Adrenal gland (tissue), 12 donors: ENCODE results near the gene ITGA6. TPM values are rescaled to one million over a fixed set of nuclear protein-coding genes. Genes with fewer than 3 reads are reported as not detected.

Source experiments
- DNase-seq, 7 donors: peaks; one replicate each; pipeline ENCODE4 v3.0.0-alpha.2; 2019 to 2020
- H3K27ac ChIP-seq, 5 donors: fragments of 200-600 bp; sonication (generic) in 4 of 5; 1 replicate in 3 of 5; 2 replicates in 2 of 5; pipeline versions ENCODE4 v1.5.1 to v1.8.0; 2016 to 2020; ENCODE audit warnings: mild to moderate bottlenecking in 1 of 5
- H3K27me3 ChIP-seq: fragments of 200-600 bp; 2 replicates; pipeline ENCODE4 v1.8.0; 2021
- H3K36me3 ChIP-seq, 2 donors: fragments of 200-600 bp; replicated peaks in 1 of 2; 1 replicate in 1 of 2; 2 replicates in 1 of 2; pipeline versions ENCODE4 v1.5.1 to v1.8.0; 2018 to 2022
- H3K4me1 ChIP-seq, 2 donors: fragments of 200-600 bp; replicated peaks in 1 of 2; 1 replicate in 1 of 2; 2 replicates in 1 of 2; pipeline versions ENCODE4 v1.5.1 to v1.8.0; 2018 to 2021
- H3K4me3 ChIP-seq, 4 donors: fragments of 200-600 bp; sonication (generic) in 3 of 4; one replicate each; pipeline ENCODE4 v1.5.1; 2016 to 2018
- H3K9me3 ChIP-seq, 3 donors: fragments of 200-600 bp; sonication (generic) in 1 of 3; replicated peaks in 1 of 3; 1 replicate in 2 of 3; 2 replicates in 1 of 3; pipeline versions ENCODE4 v1.5.1 to v1.8.0; 2016 to 2021
- CTCF ChIP-seq, 6 experiments: fragments of 450-650 bp in 4 of 6; fragments of 200-600 bp in 2 of 6; sonication (generic) in 1 of 6; IDR thresholded peaks; 1 replicate in 5 of 6; 2 replicates in 1 of 6; pipeline versions ENCODE4 v1.5.1 to v1.8.0; 2016 to 2021; ENCODE audit warnings: antibody characterized with exemption in 6 of 6, mild to moderate bottlenecking in 2 of 6, moderate library complexity in 1 of 6
- POLR2A ChIP-seq, 2 donors: fragments of 450-650 bp; IDR thresholded peaks; one replicate each; pipeline ENCODE4 v1.6.1; 2017; ENCODE audit warnings: antibody characterized with exemption in 2 of 2, mild to moderate bottlenecking in 2 of 2, moderate library complexity in 1 of 2
- WGBS, 4 donors: extraction: QIAGEN DNeasy Blood & Tissue Kit in 2 of 4; methylation state at CpG; one replicate each; pipeline versions ENCODE4 v1.1.5 to v1.1.7; 2013 to 2017; 5-methylcytosine and 5-hydroxymethylcytosine counted together
- intact Hi-C, 2 donors: fragments of 100-400 bp; cut with DNase I; formaldehyde crosslinking; loops; one replicate each; pipeline versions ENCODE4 v1.14.1 to v1.15.0; 2022 to 2023
- polyA plus RNA-seq, 3 donors: library from polyadenylated mRNA; stranded (reverse); fragments of 200-250 nt in 2 of 3; fragments of 350-450 nt in 1 of 3; fragmentation: Illumina TruSeq in 1 of 3; extraction: RNeasy Lipid Tissue Mini Kit (QIAGEN cat#74804) in 1 of 3; gene quantifications; one replicate each; pipeline ENCODE4 v1.2.3, GENCODE V29; 2013 to 2014
- total RNA-seq, 9 donors: library from RNA; depleted of rRNA in 4 of 9; stranded (reverse); fragments of >200 nt in 4 of 9; fragments of 120-200 nt in 1 of 9; fragmentation: NEBNext Ultra II Directional in 1 of 9; extraction: Animal tissue kit (Norgen Biotek cat#: 25700) in 1 of 9; gene quantifications; one replicate each; pipeline versions ENCODE4 v1.1.0 to v1.2.4, GENCODE V29; 2013 to 2023
- donor health status: healthy with polysubstance abuse.
- donor health status: Bipolar disorder and iron deficiency.
- donor health status: DM: yes; HTN: yes; CAD: no.
- donor health status: DM: no; HTN: no; CAD: no.
- donor health status: DM: no; HTN: no; CAD: no.
- donor health status: DM: yes; HTN: yes; CAD: no.

Gene ITGA6
- total and polyA plus RNA-seq, 12 donors = 5.1 to 20.3 (median 10.0) TPM

- Histone ChIP-seq H3K4me1 (peaks cover 0 to 12% of the 10 kb centered on the region in 2 donors), H3K4me3 (no peak overlapping the region), H3K36me3 (no peaks in the 10 kb centered on the region), H3K27ac (no peak overlapping the region), H3K9me3 (no peaks in the 10 kb centered on the region), H3K27me3 (no peaks in the 10 kb centered on the region)
- no peak for DNase-seq
- TF ChIP-seq CTCF (IDR thresholded peaks at IDR 0.05) = no peak
- TF ChIP-seq POLR2A (IDR thresholded peaks at IDR 0.05) = no peak
- 79 to 91% (median 85%) methylated on average over 7 of the region's 7 CpGs for WGBS, 4 donors
- intact Hi-C loops = no loop called here
Observed at GRCh38 chr2:172481507-172482262, 54.3 kb downstream of the ITGA6 start.

GRCh38 chr2:172484253-172484652 lies 56.9 kb downstream of the ITGA6 start:
- peak in 1 of 7 donors; percentile 13 for DNase-seq
- no peak for TF ChIP-seq POLR2A (IDR thresholded peaks at IDR 0.05)
- TF ChIP-seq CTCF (IDR thresholded peaks at IDR 0.05) = peak; percentile 10 to 51 (median 35)
- Histone ChIP-seq H3K36me3 (peaks cover 0 to 11% of the 10 kb centered on the region in 2 donors), H3K27ac (no peak overlapping the region), H3K9me3 (no peaks in the 10 kb centered on the region), H3K4me1 (peaks cover 0 to 12% of the 10 kb centered on the region in 2 donors), H3K4me3 (no peak overlapping the region), H3K27me3 (no peaks in the 10 kb centered on the region)
- WGBS, 4 donors = 33 to 42% (median 36%) methylated on average over 4 of the region's 4 CpGs
- intact Hi-C loops = no loop called here

- intact Hi-C loops = no loop called here
- H3K9me3 ChIP-seq = no peaks in the 10 kb centered on the region
- peaks cover 0 to 12% of the 10 kb centered on the region in 2 donors for H3K4me1 ChIP-seq
- H3K4me3 ChIP-seq = no peak overlapping the region
- 64 to 81% (median 79%) methylated on average over 2 of the region's 2 CpGs for WGBS, 4 donors
- H3K27ac ChIP-seq = no peak overlapping the region
- H3K27me3 ChIP-seq = no peaks in the 10 kb centered on the region
- peaks cover 0 to 11% of the 10 kb centered on the region in 2 donors for H3K36me3 ChIP-seq
- TF ChIP-seq CTCF (IDR thresholded peaks at IDR 0.05) (no peak), POLR2A (IDR thresholded peaks at IDR 0.05) (no peak)
- no peak for DNase-seq
Observed at GRCh38 chr2:172484706-172485105, 57.3 kb downstream of the ITGA6 start.

- H3K36me3 ChIP-seq = peaks cover 0 to 11% of the 10 kb centered on the region in 2 donors
- WGBS, 4 donors = 82 to 97% (median 90%) methylated on average over 3 of the region's 3 CpGs
Observed at GRCh38 chr2:172488556-172488955, 61.2 kb downstream of the ITGA6 start.

More at GRCh38 chr2:172488556-172488955, 61.2 kb downstream of the ITGA6 start:
- intact Hi-C loops = no loop called here
- TF ChIP-seq CTCF (IDR thresholded peaks at IDR 0.05) (no peak), POLR2A (IDR thresholded peaks at IDR 0.05) (no peak)
- H3K27me3 ChIP-seq = no peaks in the 10 kb centered on the region
- DNase-seq = no peak
- no peaks in the 10 kb centered on the region for H3K9me3 ChIP-seq
- no peak overlapping the region for H3K4me3 ChIP-seq
- no peak overlapping the region for H3K27ac ChIP-seq
- no peaks in the 10 kb centered on the region for H3K4me1 ChIP-seq
